Activated naive CD4-positive, alpha-beta T cell treated with anti-CD3 and anti-CD28 coated beads, Interleukin-2, amount 50 U/mL, for 16 hours (primary cell): ENCODE results near the gene LHFPL2.

Experiments
- DNase-seq: peaks from one replicate; pipeline ENCODE4 v3.0.0-alpha.2; 2020

LHFPL2 gene

DNA sequence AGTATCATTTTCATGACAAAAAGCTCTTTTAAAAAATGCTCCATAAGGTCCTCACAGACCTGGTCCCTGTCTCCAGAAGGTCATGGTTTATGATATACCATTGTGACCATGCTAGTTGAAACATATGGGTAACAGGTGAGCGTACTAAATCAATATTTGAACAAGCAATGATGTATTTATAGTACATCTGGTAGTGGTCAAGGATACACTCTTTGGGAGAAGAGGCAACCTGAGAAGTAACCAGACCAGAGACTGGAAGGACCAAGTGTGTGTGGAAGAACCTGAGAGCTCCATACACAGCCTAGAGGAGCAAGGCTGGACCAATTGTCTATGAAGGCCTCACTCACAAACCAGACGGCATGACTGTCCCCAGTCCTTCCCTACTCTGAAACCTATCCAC lies 55.1 kb downstream of the LHFPL2 start:
- DNase-seq, result no peak

GRCh38 chr5:78592735-78593386 lies 55.7 kb downstream of the LHFPL2 start:
- DNase-seq, result no peak

GRCh38 chr5:78591972-78592700 lies 56.4 kb downstream of the LHFPL2 start:
- DNase-seq, result no peak

DNA sequence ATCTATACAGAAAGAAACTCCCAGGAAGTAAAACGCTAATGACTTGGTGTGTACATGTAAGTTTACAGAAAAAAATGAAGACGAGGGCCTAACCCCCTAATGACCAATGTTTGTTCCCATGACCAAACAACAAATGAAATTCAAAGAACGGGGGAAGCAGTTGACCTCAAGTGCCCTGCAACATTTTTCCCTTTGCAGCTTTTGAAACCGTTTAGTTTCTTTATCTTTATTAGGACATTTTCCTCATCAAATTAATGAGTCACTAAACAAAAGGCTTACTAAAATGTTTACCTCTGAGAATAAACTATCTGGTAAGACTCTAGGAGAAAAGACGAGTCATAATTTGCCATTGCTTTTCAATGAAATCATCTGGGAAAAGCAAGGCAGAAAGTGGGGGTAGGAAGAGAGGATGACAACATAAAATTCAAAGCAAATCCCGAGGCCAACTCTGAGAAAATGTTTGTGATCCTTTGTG lies 57.4 kb downstream of the LHFPL2 start:
- DNase-seq, result no peak

GRCh38 chr5:78589923-78590322 lies 58.6 kb downstream of the LHFPL2 start:
- DNase-seq, result no peak

- no peak for DNase-seq
These were observed 60.1 kb downstream of the LHFPL2 start for GRCh38 chr5:78588507-78588906.

DNA sequence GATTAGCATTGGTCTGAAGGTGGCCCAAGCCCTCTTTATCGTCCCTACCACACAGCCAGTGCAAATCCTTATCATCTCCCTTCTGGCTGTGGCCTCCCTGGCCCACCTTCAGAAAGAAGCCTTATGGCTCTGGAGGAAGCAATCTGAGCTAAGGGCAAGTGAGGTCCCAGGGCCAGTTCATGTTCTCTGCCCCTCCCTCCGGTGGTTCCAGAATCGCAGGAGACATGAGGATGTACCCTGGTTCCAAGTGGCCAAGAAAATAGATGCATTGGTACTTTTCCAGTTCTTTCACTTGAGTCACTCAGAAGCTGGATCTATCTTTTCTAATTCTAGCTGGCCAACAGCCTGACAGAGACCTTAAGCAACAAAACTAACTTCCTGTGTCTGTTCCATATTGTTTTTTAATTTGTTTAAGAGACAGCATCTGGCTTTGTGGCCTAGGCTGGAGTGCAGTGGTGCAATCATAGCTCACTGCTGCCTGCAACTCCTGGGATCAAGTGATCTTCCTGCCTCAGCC lies 60.7 kb downstream of the LHFPL2 start:
- no peak for DNase-seq

- DNase-seq, result no peak
These were observed 61.3 kb downstream of the LHFPL2 start for GRCh38 chr5:78587081-78587774.

- no peak for DNase-seq
These were observed 62.3 kb downstream of the LHFPL2 start for GRCh38 chr5:78586251-78586650.

DNA sequence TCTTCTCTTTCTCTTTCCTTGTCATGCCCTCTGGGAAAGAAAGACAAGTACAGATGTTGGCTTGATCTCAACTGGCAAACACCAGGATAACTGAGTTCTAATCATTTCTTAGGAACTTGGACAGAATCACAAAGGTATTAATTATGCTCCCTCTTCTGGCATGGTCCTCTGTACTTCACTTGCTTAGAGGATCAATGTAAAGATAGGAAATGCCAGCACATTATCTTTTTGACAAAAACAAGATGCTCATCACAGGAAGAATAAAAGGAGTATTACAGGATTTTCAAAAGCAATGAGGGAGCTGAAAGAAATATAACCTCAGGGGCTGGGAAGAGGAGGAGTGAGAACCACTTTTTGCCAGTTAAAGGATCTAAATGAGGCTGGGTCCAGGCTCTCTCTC lies 70.6 kb downstream of the LHFPL2 start:
- no peak for DNase-seq

DNA sequence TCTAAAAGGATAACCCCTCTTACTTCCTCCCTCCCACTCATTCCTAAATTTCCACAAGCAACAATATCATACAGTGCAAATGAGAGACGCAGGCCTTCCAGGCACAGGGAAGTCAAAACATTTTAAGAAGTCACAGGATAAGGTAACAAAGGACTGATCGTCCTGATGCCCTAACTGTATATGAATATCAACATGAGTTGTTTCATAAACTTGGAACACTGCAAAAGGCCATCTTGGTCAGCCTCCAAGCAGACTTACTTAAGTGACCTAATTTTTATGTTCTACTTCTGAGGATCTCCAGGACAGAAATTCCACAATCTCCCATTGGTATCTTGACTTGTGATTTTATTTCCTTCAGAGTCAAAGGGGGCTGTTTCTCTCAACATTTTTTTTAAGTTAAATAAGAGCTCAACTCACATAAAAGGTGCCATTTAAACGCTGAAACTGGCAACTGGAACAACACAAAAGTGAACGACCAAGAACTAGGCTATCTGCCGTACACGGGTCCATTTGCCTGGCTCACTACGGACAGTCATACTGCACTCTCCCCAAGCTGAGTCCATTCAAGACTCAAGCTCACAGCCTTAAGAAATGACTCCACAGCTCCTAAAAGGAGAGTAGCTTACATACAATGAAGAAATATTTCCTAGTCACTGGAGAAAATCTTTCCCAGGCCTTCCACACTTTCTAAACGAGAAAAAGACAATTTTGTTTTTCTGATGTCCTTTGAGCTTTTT lies 71.3 kb downstream of the LHFPL2 start:
- DNase-seq, result no peak

- DNase-seq, result no peak
These were observed 72.2 kb downstream of the LHFPL2 start for GRCh38 chr5:78576376-78576775.

GRCh38 chr5:78574731-78575161 lies 73.8 kb downstream of the LHFPL2 start:
- DNase-seq, result no peak

GRCh38 chr5:78574131-78574673 lies 74.4 kb downstream of the LHFPL2 start:
- no peak for DNase-seq

- DNase-seq, result no peak
These were observed 75.3 kb downstream of the LHFPL2 start for GRCh38 chr5:78573318-78573717.

GRCh38 chr5:78570646-78571045 lies 77.9 kb downstream of the LHFPL2 start:
- DNase-seq, result no peak

- no peak for DNase-seq
These were observed 79.1 kb downstream of the LHFPL2 start for GRCh38 chr5:78569441-78569840.

DNA sequence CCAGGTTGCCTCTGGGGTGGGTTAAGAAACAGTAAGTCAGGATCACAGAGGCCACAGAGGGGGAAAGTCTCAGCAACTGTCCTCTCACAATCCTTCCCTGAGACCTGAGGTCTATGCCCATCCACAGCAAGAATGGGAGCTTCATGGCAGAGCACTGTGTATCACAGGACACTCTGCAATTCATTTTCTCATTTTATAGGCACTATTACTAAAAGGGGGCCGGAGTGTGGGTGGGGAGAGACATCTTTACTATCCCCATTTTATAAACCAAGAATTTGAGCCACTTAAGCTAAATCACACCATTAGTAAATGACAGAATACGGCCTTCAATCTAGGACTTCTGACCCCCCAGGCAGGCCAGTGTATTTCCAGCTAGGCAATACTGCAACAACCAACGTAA lies 79.9 kb downstream of the LHFPL2 start:
- DNase-seq, result no peak

DNA sequence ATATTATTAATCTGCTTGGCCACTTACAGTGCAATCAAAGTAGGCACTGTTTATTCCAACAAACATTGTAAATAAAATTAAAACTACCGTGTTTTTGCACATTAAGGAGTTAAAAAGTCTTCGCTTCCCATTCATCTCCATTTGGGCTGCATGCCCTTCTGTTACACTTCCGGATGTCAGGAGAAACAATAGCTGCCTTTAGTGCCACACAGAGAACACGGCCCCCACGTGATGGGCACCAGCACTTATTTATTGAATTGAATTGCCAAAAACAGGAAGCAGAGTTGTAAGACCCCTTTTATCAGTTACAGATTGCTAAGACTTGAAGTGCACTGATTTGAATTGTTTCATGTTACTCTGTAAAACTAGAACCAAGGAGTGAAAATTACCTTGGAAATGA lies 80.4 kb downstream of the LHFPL2 start:
- DNase-seq, result no peak

- DNase-seq, result no peak
These were observed 81.0 kb downstream of the LHFPL2 start for GRCh38 chr5:78567617-78568016.

DNA sequence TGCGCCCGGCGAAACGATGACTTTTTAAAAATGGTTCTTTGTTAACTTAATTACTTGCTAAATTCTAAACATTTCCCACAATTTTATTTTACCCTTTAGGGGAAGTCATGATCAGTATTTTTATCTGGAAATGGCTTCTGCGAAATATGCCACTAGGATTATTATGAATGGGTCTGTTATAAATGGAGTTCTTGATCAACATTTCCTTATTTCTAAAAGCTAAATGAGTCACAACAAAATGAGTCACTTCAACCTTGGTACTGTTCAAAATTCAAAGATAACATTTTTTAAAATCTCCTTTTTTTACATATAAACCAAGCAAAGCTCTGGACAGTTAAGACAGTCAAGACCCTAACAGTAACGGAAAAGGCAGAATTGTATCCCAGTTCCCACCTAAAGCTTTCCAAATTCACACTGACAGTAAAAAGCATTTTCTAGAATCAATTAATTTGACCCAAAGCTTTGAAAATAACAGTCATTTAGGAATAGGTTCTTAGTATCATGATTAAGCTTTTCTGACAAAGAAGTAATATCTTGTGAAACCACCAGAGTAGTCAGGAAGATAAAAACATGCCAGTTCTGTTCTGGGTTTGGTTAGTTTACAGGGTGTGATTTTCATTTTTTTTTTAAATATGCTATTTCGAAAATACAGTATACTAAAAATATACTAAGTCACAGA lies 81.7 kb downstream of the LHFPL2 start:
- no peak for DNase-seq

DNA sequence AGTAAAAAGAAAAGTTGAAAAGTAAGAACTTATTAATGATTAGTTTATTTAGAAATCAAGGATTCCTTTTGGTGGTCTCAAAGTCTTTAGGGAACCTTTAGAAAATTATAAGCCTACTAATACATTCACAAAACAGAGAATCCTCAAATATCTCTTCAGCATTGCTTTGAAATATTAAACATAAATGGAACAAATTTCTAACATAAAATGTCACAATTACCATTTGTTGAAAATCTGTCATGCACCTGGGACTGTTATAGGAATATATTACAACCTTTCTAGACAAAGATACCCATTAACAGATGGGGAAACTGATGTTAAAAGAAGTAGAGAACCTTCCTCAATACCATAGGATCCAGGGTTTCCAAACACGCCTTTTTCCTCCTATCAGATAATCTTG lies 83.2 kb downstream of the LHFPL2 start:
- DNase-seq, result no peak
